Hematopoietic multipotent progenitor cell (in vitro differentiated cells): ENCODE data around the gene CDR2L. TPM values are rescaled to one million over a fixed set of nuclear protein-coding genes. Genes with fewer than 3 reads are reported as not detected.
A peak's percentile ranks its signal among the peaks of the same experiment; 100 is the strongest.
"Not testable (repeated sequence)": the region's sequence is repeated elsewhere in the genome, so short reads cannot be mapped to it uniquely, and the experiment has no call there.

ENCODE experiments used
- DNase-seq, 3 donors: peaks; one replicate each; pipeline ENCODE4 v3.0.0-alpha.2; 2011 to 2015; ENCODE audit warnings: low read depth in 2 of 3, low spot score in 2 of 3
- small RNA-seq: library from RNA; depleted of rRNA; stranded (forward); fragments of <200 nt; gene quantifications from one replicate; pipeline ENCODE3, GENCODE V24; 2012
- total RNA-seq: library from RNA; depleted of rRNA; stranded (reverse); fragments of >200 nt; gene quantifications from one replicate; pipeline ENCODE4 v1.2.3, GENCODE V29; 2012

The CDR2L gene
- total RNA-seq, 1 donor = 2.2 TPM

DNA sequence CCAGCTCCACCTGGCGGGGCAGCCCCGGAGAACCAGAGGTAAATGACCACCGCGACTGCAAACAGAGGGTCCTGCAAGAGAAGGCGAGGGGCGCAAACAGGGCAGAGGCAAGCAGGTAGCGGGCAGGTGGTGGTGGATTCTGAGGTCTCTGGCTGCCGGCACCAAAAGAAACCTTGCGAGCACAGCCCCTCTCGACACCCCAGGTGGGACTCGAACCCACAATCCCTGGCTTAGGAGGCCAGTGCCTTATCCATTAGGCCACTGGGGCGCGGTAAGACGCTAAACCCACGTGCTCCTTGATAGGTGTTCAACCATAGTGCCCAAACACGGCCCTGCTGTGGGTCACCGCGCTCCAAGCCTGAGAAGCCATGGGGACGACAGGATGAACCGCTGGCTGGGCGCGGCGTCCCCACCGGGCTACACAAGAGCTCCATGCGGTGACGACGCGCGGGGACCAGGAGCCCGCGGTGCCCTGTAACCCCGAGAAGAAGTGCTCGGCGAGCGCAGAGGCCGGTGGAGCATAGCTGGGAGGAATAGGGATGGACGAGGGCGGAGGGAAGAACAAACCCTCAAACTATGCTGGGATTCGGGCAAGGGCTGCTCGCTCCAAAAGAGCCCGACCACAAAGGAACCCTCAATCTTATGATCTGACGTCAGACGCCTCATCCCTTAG lies 46.9 kb downstream of the CDR2L start:
- DNase-seq = peak; percentile 57 to 94 (median 84)

- peak; percentile 76 to 84 (median 84) for DNase-seq
Measured at GRCh38 chr17:75036643-75037268, 49.3 kb downstream of the CDR2L start.

- no peak for DNase-seq
Measured at GRCh38 chr17:75039238-75039637, 51.8 kb downstream of the CDR2L start.

GRCh38 chr17:75041656-75042280 lies 54.3 kb downstream of the CDR2L start:
- DNase-seq = no peak

GRCh38 chr17:75043789-75044188 lies 56.4 kb downstream of the CDR2L start:
- not testable (repeated sequence) for DNase-seq

- DNase-seq = no peak
Measured at GRCh38 chr17:75044716-75045115, 57.3 kb downstream of the CDR2L start.

DNA sequence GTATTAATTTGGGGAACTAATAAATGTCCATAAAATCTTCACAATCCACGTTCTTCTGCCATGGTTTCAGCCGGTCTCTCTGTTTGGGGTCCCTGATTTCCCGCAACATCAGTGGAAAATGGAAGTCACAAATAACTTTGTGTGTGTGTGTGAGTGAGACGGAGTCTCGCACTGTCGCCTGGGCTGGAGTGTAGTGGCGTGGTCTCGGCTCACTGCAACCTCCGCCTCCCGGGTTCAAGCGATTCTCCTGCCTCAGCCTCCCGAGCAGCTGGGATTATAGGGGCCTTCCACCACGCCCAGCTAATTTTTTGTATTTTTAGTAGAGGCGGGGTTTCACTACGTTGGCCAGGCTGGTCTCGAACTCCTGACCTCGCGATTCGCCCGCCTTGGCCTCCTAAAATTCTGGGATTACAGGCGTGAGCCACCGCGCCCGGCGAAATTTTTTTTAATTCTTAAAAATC lies 58.5 kb downstream of the CDR2L start:
- DNase-seq = not testable (repeated sequence)

DNA sequence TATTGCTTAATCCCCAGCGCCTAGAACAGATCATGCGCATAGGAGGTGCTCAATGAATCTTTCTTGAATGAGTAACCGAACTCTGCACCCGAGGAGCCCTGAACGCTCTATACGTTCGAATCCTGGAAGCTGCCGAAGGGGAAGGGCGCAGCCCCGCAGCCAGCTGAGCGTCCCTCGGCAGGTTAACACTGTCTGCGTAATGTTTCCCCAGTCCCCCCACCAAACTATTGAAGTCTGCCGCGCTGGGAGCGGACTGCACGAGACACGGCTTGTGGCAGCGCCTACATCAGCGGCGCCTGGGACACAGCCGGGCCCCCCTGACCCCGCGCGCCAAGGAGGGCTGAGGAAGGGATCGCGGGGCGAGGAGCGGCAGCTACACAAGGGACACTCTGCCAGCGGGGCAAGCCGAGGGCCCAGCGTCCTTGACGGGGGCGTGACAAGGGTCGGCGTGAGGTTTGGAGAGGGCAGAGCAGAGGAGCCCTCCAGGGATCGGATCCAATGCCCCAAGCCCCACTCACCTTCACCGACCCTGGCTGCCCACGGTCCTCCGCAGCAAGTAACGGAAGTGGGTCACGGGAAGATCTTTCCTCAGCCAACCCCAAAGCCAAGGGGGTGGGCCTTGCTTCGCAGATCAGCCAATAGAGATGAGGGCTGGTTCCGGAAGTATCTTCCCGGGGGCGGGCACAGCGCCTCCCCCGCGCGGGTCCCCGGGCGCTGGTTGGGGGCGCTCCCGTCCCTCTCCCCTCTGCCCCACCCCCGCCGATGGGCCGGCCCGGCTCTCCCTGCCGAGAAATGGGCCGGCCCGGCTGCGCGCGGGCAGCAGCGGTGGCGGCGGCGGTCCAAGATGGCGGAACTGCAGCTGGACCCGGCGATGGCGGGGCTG lies 59.2 kb downstream of the CDR2L start, which contains the start of the genes ATP5PD and KCTD2:
Gene ATP5PD, minus strand, starts transcription at position 563 of the 883 bp plus-strand sequence. CDS start 4,319 bp downstream, outside the sequence.
Gene KCTD2, plus strand, starts transcription at position 819 of the 883 bp plus-strand sequence. Its CDS starts 26 bp downstream, at position 845.
- DNase-seq = peak; percentile 75 to 98 (median 97)

- peak in 1 of 3 donors; percentile 31 for DNase-seq
Measured at GRCh38 chr17:75047398-75048098, 60.1 kb downstream of the CDR2L start.

DNA sequence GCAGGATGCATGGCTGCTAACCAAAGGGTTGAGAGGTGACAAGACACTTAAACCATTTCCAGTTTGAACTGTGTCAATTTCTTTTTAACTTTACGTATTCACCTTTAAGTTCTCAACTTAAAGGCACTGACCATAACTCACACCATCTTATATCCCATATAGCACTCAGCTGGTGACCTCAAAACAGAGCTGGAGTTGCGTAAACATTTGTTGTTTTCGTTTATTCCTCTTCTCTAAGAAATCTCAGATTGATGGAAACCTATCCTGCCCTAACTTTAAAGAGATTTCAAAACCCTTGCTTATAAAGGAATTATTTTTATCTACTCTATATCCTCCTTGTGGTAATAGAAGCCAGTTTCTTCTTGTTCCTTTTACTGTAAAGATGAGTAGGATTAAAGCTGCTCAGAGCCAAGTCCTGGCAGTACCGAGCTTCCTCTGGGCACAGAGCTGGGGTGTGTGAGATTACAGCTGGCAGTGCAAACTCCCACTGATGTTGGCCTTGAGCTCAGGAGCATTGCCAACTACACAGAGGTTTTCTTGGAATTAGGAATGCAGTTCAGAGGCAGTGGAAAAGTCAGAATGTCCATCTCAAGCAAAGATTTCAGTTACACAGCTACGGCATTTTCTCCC lies 60.9 kb downstream of the CDR2L start:
- no peak for DNase-seq

GRCh38 chr17:75049057-75049456 lies 61.6 kb downstream of the CDR2L start:
- DNase-seq = no peak

DNA sequence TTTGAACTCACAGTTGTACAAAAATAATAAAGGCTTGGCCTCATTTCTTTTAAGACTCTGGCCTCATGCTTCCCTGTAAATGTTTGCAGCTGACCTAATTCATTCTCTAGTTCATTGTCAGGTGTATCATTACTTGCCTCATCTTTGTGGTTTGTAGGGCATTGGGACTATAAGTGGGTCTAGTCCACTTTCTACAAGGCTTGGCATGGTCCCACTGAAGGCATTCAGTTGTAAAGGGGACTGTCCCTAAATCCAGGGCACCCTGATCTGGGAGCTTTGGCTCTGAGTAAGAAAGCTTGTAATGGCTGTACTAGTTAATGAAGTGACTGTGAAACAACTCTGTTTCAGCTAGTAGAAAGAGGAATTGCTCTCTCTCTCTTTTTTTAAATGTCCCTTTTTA lies 62.3 kb downstream of the CDR2L start:
- DNase-seq = no peak

GRCh38 chr17:75051941-75052340 lies 64.5 kb downstream of the CDR2L start:
- no peak for DNase-seq

Small RNA genes lying within 50 kb of the gene (small RNA-seq; reads per million reads assigned to genes)
- gene RN7SL573P = not detected
- gene RNU6-362P = not detected

Other genes with a start within 250 kb of the CDR2L start
- gene NHERF1, start 239.0 kb upstream of the CDR2L start, total RNA-seq = 74.6 TPM
- gene NAT9, start 211.3 kb upstream of the CDR2L start, total RNA-seq = 37.4 TPM
- 0.27 TPM for gene GRIN2C, start 127.7 kb upstream of the CDR2L start, total RNA-seq
- 8.9 TPM for gene FDXR, start 114.6 kb upstream of the CDR2L start, total RNA-seq
- not detected for gene FADS6, start 94.0 kb upstream of the CDR2L start, total RNA-seq
- gene USH1G, start 64.4 kb upstream of the CDR2L start, total RNA-seq = under 0.01 TPM
- not detected for gene OTOP2, start 63.4 kb upstream of the CDR2L start, total RNA-seq
- gene OTOP3, start 51.7 kb upstream of the CDR2L start, total RNA-seq = not detected
- gene HID1, start 14.9 kb upstream of the CDR2L start, total RNA-seq = 1.1 TPM
- 16.7 TPM for gene MRPL58, start 25.0 kb downstream of the CDR2L start, total RNA-seq
- gene ATP5PD, start 59.3 kb downstream of the CDR2L start, total RNA-seq = 73.5 TPM
- 18.6 TPM for gene KCTD2, start 59.6 kb downstream of the CDR2L start, total RNA-seq
- 47.4 TPM for gene SLC16A5, start 100.3 kb downstream of the CDR2L start, total RNA-seq
- gene ARMC7, start 122.3 kb downstream of the CDR2L start, total RNA-seq = 10.8 TPM
- 87.5 TPM for gene NT5C, start 144.1 kb downstream of the CDR2L start, total RNA-seq
- gene JPT1, start 166.9 kb downstream of the CDR2L start, total RNA-seq = 30.2 TPM
- gene SUMO2, start 195.3 kb downstream of the CDR2L start, total RNA-seq = 50.9 TPM
- 35.8 TPM for gene NUP85, start 218.0 kb downstream of the CDR2L start, total RNA-seq